Measurements from ENCODE around the gene FMO2.
"Not testable (repeated sequence)": the region's sequence is repeated elsewhere in the genome, so short reads cannot be mapped to it uniquely, and the experiment has no call there.

Gene FMO2

DNA sequence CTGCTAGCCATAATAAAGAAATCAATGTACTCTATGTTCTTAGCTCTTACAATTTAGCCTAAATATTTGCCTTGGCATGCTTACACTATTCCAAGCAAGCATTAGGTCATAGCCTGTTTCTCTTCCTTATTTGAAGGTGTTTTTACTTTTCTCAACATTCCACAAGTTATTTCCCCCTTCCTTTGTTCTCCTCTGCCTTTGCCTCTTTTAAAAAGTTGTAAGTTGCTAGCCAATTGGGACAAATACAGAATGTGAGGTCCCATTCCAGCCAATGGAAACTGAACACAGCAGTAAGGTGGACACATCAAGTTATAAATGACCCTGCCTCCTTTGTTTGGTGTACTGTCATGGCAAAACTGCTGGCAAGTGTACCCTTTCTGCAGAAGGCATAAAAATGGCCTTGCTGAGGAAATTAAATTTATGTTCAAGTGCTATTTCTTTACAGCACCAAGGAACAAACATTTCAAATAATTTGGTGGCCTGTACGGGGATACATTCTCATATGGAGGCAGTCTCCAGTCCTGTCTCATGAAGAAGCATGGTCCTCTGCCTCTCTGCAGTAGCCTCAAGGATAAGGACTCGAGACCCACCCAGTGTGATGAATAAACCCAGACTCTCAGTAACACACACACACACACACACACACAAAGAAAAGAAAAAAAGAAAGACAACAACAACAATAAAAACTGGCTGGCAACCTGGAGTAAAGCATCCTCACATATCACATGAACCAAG, 34.4 kb downstream of the FMO2 start:
- DNase-seq (ENCODE audit: low read depth) = no peak

DNA sequence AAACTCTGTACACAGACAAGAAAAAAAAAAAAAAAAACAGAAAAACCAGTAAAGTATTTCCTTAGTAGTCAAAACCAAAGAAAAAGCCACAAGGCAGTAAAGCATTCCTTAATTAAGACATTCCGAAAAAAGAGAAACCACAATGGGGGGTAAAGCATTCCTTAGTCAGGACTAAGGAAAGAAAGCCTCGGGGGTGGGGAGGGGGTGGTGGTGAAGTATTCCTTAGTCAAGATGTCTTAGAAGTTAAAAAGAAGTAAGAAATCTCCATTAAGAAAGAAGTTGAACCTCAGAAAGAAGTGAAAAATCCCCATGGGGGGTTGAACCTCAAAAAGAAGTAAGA, 35.0 kb downstream of the FMO2 start:
- DNase-seq (ENCODE audit: low read depth) = no peak

DNA sequence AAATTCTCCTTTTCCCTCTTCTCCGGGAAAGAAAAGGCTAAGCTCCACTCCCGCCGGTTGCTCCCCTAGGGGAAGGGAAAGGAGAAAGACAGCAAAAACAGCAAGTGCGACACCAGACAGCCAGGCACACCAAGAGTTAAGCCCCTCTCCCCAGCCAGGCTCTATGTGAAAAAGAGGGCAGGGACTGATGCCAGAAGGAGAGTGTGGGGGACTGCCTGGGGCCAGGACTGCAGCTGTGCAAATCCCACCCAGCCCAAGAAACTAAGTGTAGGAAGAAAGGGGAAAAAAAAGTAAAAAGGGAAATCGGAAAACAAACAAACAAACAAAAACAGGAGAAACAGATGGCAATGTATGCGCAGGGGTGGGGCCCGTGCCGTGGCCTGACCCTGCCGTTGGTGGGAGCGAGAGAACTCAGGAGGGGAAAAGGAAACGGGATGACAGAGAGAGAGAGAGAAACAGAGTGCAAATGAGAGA, 35.5 kb downstream of the FMO2 start:
- DNase-seq (ENCODE audit: low read depth) = no peak

DNA sequence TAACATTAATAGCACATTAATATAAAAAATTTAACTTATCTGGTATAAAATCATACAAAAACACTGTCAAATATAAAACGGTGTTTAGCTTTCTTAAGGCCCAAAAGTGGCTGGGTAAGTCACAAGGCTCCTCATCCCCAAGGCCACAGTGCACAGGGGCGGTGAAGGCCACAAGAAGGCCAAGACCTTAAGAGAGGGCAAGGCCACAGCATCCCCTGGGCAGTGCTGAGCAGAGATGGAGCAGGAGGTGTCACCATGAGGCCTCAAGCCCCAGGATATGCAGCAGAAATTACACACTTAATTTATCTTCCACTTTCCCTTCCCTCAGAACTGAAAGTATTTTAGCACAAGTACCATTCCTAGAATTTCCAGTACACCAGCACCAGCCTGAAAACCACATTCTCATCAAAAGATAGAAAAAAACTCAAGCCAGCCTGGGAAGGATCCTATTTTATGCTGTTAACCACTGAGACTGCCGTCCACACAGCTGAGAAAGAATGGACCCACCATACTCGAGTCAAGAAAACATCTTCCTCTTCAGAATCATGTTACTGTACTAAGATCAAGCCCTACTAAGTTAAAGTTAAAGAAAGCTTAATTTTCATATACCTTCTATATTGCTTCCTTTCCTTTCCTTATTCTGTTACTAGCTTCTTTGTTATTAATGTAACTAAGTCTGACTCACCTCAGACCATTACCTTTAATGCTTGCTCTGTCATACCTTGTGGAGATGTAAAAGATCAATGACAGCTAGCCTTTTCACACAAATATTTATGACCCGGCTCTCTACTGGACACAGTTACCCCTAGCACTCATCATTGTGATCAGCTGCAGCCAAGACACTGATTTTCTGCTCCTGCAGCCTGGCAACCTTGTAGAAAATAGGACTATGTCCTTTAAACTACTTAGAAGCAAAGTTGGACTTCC, 36.8 kb downstream of the FMO2 start:
- DNase-seq (ENCODE audit: low read depth) = no peak

DNA sequence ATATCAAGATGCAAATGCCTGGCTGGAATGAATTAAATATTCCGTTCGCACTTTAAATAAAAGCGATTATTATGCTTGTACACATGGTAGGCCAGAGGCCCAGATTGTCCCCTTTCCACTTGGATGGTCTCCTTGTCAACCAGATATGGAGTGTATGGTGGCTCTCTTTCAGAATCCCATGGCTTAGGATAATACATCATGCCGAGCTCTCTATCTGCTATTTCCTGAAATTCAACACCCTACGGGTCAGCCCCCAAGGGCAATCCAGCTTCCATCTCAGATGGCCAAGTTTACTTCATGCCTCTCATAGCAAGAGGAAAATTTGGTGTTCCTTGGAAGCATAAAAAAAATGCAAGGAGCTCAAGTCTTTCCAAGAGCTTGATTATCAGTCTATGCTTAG, 37.8 kb downstream of the FMO2 start:
- no peak for DNase-seq (ENCODE audit: low read depth)

DNA sequence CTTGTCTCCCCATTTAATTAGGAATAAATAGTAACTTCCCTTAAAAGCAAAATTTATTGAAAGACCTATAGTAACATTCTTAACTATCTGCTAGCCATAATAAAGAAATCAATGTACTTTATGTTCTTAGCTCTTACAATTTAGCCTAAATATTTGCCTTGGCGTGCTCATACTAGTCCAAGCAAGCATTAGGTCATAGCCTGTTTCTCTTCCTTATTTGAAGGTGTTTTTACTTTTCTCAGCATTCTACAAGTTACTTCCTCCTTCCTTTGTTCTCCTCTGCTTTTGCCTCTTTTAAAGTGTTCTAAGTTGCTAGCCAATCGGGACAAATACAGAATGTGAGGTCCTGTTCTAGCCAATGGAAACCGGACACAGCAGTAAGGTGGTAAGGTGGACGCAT, 39.2 kb downstream of the FMO2 start:
- not testable (repeated sequence) for DNase-seq (ENCODE audit: low read depth)

DNA sequence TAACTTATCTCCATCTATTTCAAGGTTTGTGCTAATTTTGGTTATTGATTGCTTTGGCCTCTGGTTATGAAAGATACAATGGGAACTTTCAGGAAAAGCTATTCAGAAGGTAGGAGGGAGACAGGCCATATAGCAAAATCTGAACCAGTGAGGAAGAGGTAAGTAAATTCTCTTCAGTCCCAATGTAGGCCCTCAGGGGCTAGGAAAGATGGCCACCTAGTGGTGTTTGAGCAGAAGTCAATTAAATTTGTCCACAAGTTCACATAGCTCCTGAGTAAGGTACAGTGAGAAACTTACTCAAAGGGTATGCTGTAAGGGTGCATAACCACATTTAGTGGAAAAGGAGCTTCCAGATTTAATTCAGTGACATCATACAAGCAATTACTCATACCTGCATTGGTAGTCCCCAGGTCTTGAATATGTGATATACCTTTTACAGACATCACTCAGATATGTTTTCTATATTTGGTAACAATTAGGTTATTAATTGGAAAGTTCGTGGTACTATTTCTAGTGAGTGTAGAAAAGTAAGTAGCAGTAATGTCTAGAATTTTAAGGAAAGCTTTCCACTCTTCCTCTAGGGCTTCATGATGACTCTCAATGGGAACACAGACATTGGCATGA, 41.8 kb downstream of the FMO2 start:
- no peak for DNase-seq (ENCODE audit: low read depth)

DNA sequence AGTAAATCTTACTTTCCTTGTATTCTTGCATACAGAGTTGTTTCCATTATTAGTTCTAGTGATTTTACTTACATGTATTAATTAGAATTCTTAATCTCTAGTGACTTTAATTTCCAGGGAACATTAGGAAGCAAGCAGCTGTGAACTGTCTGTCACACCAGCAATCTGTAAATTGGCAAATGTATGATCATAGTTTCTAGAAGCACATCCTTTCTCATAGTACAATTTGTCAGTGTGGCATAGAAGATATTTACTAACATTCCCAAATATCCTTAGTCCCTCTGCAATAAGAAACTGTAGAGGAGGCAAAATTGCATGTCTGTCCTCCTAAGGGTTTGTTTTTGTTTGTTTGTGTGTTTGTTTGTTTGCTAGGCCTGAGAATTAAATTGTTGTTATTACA, 46.2 kb downstream of the FMO2 start:
- no peak for DNase-seq (ENCODE audit: low read depth)

DNA sequence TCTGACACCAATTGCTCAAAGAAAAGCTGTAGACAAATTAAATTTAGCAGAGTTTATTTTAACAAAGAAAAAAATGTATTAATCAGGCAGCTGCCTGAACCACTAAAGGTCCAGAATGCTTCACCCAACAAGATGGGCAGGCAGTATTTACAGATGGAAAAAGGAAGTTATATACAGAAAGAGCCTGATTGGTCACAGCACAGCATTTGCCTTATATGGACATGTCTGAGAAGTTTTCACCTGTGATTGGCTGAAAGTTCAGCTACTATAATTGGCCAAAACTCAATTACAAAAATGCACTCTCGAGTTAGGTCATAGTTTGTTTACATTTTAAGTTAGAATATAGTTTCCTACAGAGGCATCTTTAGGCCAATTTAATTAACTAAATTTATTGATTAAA, 48.1 kb downstream of the FMO2 start:
- DNase-seq (ENCODE audit: low read depth) = no peak

DNA sequence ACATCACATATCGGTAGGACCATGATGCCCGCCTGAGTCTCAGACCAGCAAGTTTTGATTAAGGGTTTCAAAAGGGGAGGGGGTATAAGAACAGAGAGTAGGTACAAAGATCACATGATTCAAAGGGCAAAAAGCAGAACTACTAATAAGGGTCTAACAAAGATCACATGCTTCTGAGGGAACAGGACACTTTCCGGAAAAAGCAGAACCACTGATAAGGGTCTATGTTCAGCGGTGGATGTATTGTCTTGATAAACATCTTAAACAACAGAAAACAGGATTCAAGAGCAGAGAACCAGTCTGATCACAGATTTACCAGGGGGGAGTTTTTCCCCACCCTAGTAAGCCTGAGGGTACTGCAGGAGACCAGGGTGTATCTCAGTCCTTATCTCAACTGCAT, 51.1 kb downstream of the FMO2 start:
- not testable (repeated sequence) for DNase-seq (ENCODE audit: low read depth)

DNA sequence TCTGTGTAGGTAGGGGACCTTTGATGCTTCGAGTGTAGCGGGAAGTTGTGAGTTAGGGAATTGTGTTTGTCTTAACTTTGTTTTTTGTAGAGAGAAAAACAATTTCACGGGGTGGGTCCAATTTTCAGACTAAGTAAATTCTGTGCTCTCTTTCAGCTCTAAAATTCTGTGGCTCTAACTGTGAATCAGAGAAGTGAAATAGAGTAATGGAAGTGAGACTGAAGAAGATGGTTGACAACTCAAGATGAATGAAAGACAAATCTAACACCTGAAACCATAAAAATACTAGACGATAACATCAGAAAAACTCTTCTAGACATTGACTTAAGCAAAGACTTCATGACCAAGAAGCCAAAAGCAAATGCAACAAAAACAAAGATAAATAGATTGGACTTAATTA, 58.8 kb downstream of the FMO2 start:
- no peak for DNase-seq (ENCODE audit: low read depth)

DNA sequence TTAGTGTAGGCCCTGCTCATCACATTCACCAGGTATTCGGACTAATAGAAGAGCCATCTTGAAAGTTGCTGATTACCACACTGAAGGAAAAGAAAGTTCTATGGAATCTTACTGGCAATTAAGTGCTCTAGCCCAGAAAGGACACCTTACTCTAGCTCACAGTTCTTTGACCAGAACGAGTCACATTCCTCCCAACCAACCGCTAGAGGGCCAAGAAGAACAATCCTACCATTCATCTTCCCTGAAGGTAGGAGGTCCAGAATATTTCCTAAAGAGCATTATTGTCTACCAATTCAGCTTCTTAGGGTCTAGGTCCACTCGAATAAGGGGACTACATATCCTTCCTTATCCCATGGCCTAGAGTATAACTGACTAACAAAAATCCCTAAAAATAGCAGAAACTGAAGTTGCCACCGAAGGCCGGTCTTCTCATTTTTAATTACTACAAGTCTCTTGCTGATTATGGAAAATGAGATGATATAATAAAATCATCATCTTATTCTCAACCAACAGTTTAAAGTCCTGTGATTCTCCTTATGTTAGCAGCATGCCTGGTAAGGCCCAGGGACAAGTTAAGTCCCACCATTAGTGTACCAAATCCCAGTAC, 60.5 kb downstream of the FMO2 start:
- DNase-seq (ENCODE audit: low read depth) = no peak

DNA sequence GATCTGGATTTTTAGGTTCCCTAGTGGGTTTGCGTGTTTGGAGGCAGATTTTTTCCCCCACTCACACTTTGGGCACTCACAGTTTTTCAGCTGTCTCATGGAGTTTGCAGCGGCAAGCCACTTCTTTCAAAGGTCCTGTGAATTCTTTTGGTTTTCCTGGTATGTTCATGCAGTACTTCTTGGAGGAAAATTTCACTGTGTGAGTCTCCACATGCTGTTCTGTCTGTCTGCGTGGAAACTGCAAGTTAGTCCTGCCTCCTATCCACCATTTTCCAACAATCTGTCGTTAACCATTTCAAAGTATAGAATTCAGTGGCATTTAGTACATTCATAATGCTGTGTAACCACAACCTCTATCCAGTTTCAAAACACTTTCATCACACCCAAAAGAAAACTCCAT, 62.4 kb downstream of the FMO2 start:
- no peak for DNase-seq (ENCODE audit: low read depth)

DNA sequence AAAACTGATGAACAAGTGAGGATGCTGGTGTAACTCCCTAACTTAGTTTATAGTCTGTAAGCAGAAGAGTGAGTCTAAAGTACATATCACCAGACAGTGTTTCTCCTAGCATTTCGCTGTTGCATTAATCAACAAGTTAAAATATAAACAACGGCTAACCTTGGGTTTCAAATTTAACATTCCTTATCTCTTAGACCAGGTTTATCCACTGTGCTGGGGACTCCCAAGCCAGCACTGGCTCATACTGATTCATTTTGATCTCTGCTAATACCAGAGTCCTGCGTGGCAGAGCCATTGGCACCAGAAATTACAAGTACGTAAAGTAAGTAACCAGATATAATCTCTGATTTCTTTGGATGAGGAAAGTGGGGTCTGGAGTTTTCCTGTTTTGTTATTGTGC, 63.2 kb downstream of the FMO2 start, which contains the start of gene FMO1:
Gene FMO1, plus strand, starts transcription at position 193 of the 400 bp plus-strand sequence. CDS start 9,594 bp downstream, outside the sequence.
- no peak for DNase-seq (ENCODE audit: low read depth)

DNA sequence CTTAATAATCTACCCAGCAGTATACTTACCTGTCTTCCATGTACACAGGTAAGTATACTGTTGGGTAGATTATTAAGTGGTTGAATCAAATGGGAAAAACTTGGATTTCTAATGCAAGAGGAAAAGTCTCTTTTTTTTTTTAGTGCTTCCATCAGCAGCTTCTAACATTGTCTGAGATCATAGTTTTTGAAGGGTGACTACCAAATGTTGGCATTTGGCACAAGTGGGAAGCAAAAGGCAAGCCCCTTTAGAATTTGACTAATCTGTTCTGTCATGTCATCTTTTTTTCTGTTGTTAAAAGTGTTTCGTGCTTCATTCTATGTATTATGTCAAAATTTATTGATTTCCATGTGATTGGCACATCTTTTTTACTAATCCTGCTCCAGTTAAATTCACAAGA, 63.7 kb downstream of the FMO2 start:
- no peak for DNase-seq (ENCODE audit: low read depth)

DNA sequence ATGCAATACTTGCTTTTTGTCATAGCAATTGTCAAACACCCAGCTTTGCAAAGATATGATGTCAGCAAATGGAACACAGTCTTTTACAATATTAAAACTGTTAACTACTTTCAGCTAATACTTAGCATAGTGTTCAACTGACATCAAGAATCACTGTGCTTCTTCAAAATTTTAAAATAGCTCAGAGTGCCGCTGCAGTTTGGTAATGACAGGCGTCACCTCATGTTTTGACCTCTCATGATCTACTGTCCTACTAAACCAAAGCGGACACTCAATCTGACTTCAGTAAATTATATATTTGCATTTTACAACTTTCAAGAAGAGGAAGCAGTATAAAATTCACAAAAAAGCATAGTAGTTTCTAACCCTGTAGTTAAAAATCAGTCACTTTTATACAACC, 65.2 kb downstream of the FMO2 start:
- DNase-seq (ENCODE audit: low read depth) = no peak

DNA sequence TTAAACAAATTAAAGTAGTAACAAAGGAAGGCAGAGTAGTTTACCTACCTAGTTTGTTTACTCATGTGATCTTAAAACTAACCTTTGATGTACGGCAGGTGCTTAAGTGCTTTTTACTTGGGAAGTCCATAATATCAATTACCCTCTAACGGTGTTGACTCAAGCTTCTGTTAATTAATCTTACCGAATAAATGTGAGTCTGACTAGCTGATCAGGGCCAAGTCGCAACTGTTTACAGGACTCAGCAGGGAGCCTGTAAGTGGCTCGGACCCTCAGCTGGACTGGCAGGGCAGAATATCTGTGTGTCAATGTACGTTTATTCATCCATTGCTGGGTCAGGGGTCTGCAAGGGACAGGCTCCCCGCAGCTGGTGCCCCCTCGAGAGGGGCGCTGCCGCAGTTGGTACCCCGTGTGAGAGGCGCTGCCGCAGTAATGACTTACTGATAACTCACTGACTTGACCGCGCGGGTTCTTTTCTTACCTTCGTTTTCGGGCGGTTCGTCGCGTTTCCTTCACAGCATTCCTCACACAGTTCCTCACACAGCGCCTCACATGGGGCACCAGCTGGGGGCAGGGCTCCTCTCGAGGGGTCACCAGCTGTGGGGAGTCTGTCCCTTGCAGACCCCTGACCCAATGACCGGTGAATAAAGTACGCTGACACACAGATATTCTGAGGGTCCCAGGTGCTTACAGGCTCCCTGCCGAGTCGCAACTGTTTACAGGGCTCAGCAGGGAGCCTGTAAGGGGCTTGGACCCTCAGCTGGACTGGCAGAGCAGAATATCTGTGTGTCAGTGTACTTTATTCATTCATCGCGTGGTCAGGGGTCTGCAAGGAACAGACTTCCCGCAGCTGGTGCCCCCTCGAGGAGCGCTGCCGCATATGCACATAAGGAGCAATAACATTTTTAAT, 66.2 kb downstream of the FMO2 start:
- no peak for DNase-seq (ENCODE audit: low read depth)

DNA sequence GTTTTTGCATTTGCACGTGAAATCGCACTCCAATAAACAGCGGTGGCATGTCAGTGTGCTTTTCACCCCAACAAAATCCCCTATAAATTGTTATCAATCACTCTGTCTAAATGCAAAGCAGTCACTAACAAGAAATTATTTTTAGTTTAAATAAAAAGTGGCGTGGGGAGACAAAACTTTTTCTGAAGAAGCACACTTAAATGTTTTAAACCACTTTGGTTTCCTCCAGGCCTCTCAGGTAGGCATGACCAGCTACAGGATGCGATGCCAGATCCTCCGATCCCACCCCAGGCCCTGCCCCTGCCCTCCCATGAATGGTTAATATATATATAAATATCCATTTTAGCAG, 66.8 kb downstream of the FMO2 start:
- no peak for DNase-seq (ENCODE audit: low read depth)

DNA sequence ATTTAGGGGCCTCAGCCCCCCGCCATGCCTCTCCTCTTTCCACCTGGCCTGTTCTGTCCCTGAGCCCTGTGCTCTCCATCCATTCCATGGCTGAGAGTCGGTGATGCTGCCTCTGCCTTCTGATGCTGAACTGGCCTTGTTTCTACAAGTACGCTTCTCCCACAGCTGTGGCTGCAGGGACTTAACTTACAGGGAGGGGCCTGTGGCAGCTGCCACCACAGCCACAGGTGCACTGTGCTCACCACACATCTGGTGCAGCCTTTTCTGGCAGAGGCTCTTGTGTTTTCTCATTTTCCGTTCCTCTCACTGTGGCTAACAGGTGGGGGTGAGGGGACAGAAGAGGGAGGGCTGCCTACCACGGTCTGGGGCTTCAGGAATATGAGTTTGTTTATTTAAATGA, 67.4 kb downstream of the FMO2 start:
- DNase-seq (ENCODE audit: low read depth) = no peak

DNA sequence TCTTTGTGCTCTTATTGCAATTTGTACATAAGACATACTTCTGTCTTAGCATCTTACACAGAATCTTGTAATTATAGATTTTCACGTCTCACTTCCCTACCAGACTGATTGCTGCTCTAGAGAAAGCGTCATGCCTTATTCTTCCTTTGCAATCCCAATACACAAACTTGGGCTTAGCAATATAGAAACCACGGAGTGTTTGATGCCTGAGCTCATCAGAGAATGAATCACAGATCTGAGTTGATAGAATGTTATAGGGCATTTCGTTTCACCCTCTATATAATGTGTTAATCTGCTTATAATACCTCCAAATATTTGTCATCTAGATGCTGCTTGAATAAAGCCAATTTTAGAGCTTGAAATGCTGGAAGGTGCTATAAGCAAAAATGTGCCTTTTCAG, 69.8 kb downstream of the FMO2 start:
- no peak for DNase-seq (ENCODE audit: low read depth)

DNA sequence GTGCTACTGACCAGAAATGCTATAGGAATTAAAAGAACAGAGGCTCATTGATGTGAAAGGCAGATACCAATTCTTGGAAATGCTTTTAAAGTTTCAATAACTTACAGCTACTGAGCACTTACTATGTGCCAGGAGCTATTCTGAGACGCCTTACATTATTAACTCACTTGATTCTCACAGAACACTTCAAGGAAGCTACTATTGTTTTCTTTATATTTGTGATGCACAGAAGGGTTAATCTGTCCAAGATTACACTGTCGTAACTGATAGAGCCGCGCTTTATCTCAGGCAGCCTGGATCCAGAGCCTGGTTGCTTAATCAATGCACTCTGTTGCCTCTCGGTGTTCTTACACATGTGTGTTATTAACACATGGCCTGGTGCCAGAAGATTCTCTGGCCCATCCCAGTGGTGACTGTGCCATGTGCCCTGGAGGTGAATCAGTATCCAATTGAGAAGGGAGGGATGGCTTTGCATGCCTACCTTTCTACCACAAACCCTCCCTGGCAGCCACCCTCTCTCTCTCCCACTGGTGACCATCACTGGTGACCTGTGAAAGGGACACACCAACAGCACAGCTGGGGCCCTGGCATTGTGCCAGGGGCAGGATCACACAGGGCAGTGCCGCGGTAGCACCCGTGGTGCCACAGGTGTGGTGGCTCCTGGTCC, 72.0 kb downstream of the FMO2 start:
- no peak for DNase-seq (ENCODE audit: low read depth)

All from T follicular helper cell (primary cell).